HG02571 (cell line): ENCODE results near the gene PPP1R9B.

Source experiments
- ATAC-seq: cut with Tn5 transposase; IDR thresholded peaks from one replicate; pipeline ENCODE4 v1.9.1; 2021; ENCODE audit warnings: mild to moderate bottlenecking, moderate library complexity; ENCODE audit not compliant: unreplicated experiment

PPP1R9B gene

GRCh38 chr17:50173335-50173941, 23.0 kb upstream of the PPP1R9B start:
- ATAC-seq = no peak

- no peak for ATAC-seq
Measured at GRCh38 chr17:50172936-50173334, 22.5 kb upstream of the PPP1R9B start.

- ATAC-seq = no peak
Measured at GRCh38 chr17:50172130-50172529, 21.7 kb upstream of the PPP1R9B start.

GRCh38 chr17:50171371-50172071, 21.0 kb upstream of the PPP1R9B start:
- ATAC-seq = no peak

- peak; percentile 45 for ATAC-seq
Measured at GRCh38 chr17:50170662-50171370, 20.3 kb upstream of the PPP1R9B start.

GRCh38 chr17:50169881-50170459, 19.5 kb upstream of the PPP1R9B start:
- ATAC-seq = no peak

- no peak for ATAC-seq
Measured at GRCh38 chr17:50169121-50169764, 18.8 kb upstream of the PPP1R9B start.

- no peak for ATAC-seq
Measured at GRCh38 chr17:50168319-50168718, 17.8 kb upstream of the PPP1R9B start.

- ATAC-seq = no peak
Measured at GRCh38 chr17:50167371-50167770, 16.9 kb upstream of the PPP1R9B start.

GRCh38 chr17:50166518-50167181, 16.2 kb upstream of the PPP1R9B start:
- ATAC-seq = no peak

GRCh38 chr17:50165867-50166517, 15.5 kb upstream of the PPP1R9B start, which contains the start of gene SGCA:
Gene SGCA (plus strand): TSS chr17:50166005. CDS start chr17:50166041, 36 bp downstream.
- ATAC-seq = no peak

- no peak for ATAC-seq
Measured at GRCh38 chr17:50165466-50165865, 15.0 kb upstream of the PPP1R9B start.

GRCh38 chr17:50165066-50165465, 14.6 kb upstream of the PPP1R9B start:
- no peak for ATAC-seq

- no peak for ATAC-seq
Measured at GRCh38 chr17:50164697-50164988, 14.2 kb upstream of the PPP1R9B start.

- ATAC-seq = no peak
Measured at GRCh38 chr17:50163843-50164696, 13.6 kb upstream of the PPP1R9B start.

GRCh38 chr17:50162466-50163254, 12.2 kb upstream of the PPP1R9B start:
- ATAC-seq = no peak

GRCh38 chr17:50161911-50162288, 11.4 kb upstream of the PPP1R9B start:
- no peak for ATAC-seq

GRCh38 chr17:50161023-50161910, 10.8 kb upstream of the PPP1R9B start:
- ATAC-seq = peak; percentile 80
